ENCODE data around the gene CDPF1.

DNA sequence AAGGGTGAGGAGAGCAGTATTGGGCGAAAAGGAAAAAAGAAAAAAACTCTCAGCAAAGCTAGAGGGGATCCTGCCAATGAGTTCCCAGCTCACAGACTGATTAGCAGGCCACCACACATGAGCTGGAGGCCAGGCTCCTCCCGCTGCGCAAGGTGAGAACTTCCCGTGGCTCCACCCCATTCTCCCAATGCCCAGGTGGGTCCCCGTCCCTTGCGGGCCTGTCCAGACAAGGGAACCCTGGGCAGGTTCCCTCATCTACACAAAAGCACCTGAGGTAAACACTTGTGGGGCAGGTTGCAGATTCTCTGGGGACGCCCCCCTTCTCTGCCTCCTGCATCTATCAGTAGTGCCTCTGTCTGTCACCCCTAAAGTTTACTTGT lies 46.5 kb downstream of the CDPF1 start:
- TF ChIP-seq TAF1 (IDR thresholded peaks at IDR 0.05; ENCODE audit: low read depth) (no peak), SMC3 (conservative IDR thresholded peaks at IDR 0.05; ENCODE audit: poor library complexity) (no peak)
- TF ChIP-seq, protein P1, sequence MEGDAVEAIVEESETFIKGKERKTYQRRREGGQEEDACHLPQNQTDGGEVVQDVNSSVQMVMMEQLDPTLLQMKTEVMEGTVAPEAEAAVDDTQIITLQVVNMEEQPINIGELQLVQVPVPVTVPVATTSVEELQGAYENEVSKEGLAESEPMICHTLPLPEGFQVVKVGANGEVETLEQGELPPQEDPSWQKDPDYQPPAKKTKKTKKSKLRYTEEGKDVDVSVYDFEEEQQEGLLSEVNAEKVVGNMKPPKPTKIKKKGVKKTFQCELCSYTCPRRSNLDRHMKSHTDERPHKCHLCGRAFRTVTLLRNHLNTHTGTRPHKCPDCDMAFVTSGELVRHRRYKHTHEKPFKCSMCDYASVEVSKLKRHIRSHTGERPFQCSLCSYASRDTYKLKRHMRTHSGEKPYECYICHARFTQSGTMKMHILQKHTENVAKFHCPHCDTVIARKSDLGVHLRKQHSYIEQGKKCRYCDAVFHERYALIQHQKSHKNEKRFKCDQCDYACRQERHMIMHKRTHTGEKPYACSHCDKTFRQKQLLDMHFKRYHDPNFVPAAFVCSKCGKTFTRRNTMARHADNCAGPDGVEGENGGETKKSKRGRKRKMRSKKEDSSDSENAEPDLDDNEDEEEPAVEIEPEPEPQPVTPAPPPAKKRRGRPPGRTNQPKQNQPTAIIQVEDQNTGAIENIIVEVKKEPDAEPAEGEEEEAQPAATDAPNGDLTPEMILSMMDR (IDR thresholded peaks at IDR 0.05; ENCODE audit: poor library complexity, severe bottlenecking) = no peak
- TF ChIP-seq, protein P2, sequence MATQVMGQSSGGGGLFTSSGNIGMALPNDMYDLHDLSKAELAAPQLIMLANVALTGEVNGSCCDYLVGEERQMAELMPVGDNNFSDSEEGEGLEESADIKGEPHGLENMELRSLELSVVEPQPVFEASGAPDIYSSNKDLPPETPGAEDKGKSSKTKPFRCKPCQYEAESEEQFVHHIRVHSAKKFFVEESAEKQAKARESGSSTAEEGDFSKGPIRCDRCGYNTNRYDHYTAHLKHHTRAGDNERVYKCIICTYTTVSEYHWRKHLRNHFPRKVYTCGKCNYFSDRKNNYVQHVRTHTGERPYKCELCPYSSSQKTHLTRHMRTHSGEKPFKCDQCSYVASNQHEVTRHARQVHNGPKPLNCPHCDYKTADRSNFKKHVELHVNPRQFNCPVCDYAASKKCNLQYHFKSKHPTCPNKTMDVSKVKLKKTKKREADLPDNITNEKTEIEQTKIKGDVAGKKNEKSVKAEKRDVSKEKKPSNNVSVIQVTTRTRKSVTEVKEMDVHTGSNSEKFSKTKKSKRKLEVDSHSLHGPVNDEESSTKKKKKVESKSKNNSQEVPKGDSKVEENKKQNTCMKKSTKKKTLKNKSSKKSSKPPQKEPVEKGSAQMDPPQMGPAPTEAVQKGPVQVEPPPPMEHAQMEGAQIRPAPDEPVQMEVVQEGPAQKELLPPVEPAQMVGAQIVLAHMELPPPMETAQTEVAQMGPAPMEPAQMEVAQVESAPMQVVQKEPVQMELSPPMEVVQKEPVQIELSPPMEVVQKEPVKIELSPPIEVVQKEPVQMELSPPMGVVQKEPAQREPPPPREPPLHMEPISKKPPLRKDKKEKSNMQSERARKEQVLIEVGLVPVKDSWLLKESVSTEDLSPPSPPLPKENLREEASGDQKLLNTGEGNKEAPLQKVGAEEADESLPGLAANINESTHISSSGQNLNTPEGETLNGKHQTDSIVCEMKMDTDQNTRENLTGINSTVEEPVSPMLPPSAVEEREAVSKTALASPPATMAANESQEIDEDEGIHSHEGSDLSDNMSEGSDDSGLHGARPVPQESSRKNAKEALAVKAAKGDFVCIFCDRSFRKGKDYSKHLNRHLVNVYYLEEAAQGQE (IDR thresholded peaks at IDR 0.05; ENCODE audit: borderline replicate concordance) = no peak
